ENCODE data around the gene PHKA2.

Gene PHKA2

DNA sequence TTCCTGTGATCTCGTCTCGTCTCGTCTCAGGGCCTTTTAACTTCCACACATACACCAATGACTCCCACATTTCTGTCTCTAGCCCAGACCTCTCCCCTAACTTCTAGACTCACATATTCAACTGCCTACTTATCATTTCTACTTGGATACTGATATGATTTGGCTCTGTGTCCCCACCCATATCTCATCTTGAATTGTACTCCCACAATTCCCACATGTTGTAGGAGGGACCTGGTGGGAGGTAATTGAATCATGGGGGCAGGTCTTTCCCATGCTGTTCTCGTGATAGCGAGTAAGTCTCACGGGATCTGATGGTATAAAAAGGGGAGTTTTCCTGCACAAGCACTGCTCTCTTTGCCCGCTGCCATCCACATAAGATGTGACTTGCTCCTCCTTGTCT is 8.9 kb downstream of the PHKA2 start:
- DNase-seq (ENCODE audit: extremely low read depth, low read depth), result no peak
- TF ChIP-seq, protein P1, sequence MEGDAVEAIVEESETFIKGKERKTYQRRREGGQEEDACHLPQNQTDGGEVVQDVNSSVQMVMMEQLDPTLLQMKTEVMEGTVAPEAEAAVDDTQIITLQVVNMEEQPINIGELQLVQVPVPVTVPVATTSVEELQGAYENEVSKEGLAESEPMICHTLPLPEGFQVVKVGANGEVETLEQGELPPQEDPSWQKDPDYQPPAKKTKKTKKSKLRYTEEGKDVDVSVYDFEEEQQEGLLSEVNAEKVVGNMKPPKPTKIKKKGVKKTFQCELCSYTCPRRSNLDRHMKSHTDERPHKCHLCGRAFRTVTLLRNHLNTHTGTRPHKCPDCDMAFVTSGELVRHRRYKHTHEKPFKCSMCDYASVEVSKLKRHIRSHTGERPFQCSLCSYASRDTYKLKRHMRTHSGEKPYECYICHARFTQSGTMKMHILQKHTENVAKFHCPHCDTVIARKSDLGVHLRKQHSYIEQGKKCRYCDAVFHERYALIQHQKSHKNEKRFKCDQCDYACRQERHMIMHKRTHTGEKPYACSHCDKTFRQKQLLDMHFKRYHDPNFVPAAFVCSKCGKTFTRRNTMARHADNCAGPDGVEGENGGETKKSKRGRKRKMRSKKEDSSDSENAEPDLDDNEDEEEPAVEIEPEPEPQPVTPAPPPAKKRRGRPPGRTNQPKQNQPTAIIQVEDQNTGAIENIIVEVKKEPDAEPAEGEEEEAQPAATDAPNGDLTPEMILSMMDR (IDR thresholded peaks at IDR 0.05; ENCODE audit: low read depth, low read length, missing control alignments), result no peak
- H3K4me3 ChIP-seq (replicated peaks; ENCODE audit: low read depth, low read length), result no peak overlapping the region

DNA sequence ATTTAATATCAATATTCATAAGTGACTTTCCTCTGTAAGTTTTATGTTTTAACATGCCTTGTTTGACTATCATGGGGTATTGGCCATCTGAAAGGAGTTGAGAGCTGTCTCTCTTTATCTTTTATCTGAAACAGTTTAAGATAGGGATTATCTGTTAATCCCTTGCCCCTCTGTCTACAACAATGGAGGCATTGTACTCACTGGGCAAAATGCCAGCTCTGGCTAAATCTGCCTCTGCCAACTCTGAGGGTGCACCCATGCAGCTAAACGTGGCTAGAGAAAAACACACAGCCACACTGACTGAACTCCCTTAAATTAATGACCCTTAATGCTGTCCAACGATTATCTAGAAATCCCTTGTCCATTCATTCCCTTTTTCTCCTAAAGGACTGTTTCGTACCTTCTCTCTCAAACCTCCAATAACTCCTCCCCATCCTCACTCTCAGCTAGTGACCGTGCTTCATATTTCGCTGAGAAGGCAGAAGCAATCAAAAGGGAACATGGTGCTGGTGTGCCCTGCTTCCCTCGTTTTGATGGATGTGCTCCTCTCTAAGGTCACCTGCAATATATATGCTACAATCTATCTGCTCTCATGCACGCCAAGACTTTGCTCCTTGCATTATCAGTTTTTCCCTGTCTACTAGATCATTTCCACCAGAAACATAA is 10.3 kb downstream of the PHKA2 start:
- no peak overlapping the region for H3K4me3 ChIP-seq (replicated peaks; ENCODE audit: low read depth, low read length)
- TF ChIP-seq, protein P1 (IDR thresholded peaks at IDR 0.05; ENCODE audit: low read depth, low read length, missing control alignments), result no peak
- DNase-seq (ENCODE audit: extremely low read depth, low read depth), result no peak

DNA sequence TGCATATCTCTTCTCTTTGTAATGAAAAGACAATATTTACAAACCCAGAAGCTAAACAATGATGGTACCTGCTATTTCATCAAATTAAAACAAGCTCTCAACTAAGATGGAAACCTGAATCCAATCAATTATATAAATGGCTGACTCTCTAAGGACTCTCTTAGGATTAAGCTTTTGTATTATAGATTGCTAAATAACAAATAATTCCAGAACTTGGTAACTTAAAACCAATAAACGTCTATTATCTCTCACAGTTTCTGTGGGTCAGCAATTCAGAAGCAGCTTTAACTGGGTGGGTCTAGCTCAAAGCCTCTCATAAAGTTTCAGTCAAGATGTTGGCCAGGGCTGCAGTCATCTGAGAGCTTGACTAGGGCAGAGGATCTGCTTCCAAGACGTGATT is 12.4 kb downstream of the PHKA2 start:
- TF ChIP-seq, protein P1 (IDR thresholded peaks at IDR 0.05; ENCODE audit: low read depth, low read length, missing control alignments), result no peak
- no peak overlapping the region for H3K4me3 ChIP-seq (replicated peaks; ENCODE audit: low read depth, low read length)
- no peak for DNase-seq (ENCODE audit: extremely low read depth, low read depth)

DNA sequence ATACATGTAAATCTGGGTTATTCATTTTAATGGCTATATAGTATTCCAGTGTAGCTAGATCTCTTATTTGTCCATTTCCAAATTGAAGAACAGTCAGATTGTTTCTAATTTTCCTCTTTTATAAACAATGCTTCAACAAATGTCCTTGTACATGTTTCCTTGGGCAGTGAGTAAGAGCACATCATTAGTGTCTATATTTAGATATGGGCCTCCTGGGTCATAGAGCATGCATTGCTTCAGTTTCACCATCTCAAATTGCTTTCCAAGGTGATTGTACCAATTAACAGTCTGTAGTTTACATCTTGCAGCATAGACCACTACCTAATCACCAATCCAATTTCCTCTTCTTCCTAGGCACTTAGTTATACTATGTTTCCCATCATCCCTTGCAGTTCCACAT is 13.4 kb downstream of the PHKA2 start:
- TF ChIP-seq, protein P1 (IDR thresholded peaks at IDR 0.05; ENCODE audit: low read depth, low read length, missing control alignments), result no peak
- no peak for DNase-seq (ENCODE audit: extremely low read depth, low read depth)
- no peak overlapping the region for H3K4me3 ChIP-seq (replicated peaks; ENCODE audit: low read depth, low read length)

DNA sequence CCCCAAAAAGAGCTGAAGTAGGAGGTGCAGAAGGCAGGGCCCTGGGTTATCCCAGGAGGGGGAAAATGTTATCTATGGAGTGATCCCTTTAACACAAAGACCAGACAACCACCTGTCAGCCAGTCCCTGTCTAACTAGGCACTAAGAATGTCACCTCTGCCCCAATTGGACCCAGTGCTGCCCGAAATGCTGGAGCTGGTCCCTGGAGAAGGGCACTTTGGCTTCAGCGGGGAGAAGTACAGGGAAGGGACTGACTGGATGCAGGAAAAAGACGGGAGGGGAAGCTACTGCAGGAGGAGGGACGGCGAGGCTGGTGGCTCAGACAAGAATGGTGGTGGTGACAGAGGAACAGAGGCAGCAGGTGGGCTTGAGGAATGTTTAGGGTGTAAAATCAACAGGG is 17.3 kb downstream of the PHKA2 start:
- no peak overlapping the region for H3K4me3 ChIP-seq (replicated peaks; ENCODE audit: low read depth, low read length)
- DNase-seq (ENCODE audit: extremely low read depth, low read depth), result no peak
- TF ChIP-seq, protein P1 (IDR thresholded peaks at IDR 0.05; ENCODE audit: low read depth, low read length, missing control alignments), result no peak

DNA sequence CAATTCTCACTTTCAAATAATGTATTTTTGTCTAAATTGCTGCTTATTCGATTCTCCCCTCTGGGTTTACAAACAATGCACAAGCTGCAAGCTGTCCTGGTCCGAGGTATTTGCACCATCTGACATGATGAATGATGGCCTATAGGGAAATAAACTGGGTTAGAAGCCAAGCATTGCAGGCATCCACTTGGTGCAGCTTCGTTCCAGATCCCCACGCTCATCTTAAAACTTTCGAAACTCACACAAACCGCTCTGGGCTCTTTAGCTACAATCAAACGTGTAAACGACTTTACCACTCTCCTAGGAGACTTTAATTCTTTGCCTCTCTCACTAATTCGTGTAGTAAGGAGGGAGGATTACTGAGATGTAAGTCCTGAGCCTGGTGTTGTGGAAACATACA is 19.0 kb downstream of the PHKA2 start:
- no peak for DNase-seq (ENCODE audit: extremely low read depth, low read depth)
- no peak overlapping the region for H3K4me3 ChIP-seq (replicated peaks; ENCODE audit: low read depth, low read length)
- TF ChIP-seq, protein P1 (IDR thresholded peaks at IDR 0.05; ENCODE audit: low read depth, low read length, missing control alignments), result no peak

DNA sequence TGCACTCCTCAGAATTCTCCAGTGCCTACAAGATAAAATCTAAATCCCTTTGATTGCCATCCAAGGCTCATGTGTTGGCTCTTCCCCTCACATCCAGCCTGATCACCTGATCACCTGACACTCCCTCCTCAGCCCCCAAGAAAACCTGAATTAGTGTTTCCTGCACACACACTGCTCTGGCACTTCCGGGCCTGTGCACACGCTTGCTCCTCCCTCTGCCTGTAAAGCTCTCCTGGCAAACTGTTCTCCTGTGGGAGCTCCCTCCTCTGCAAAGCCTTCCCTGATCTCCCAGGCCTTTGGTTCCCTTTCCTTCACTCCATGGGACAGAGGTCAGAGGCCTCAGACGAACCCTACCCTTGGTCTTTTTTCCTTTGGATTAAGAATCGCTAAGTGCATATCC is 19.9 kb downstream of the PHKA2 start:
- TF ChIP-seq, protein P1 (IDR thresholded peaks at IDR 0.05; ENCODE audit: low read depth, low read length, missing control alignments), result no peak
- H3K4me3 ChIP-seq (replicated peaks; ENCODE audit: low read depth, low read length), result no peak overlapping the region
- DNase-seq (ENCODE audit: extremely low read depth, low read depth), result no peak

Measured in HFF-Myc (cell line).